H1 (cell line): ENCODE data around the gene UTS2B. TPM values are rescaled to one million over a fixed set of nuclear protein-coding genes. Genes with fewer than 3 reads are reported as not detected.

Source experiments
- CTCF ChIA-PET: fragments of 300-600 bp; sonication (Branson Sonifier 250); formaldehyde crosslinking; loops from one replicate; lab custom pipeline; 2021; ENCODE audit not compliant: partially characterized antibody; lab: Charles Lee
- POLR2A ChIA-PET: fragments of 300-600 bp; sonication (Branson Sonifier 250); formaldehyde crosslinking; loops from one replicate; lab custom pipeline; 2021; ENCODE audit warnings: inconsistent platforms; ENCODE audit not compliant: partially characterized antibody; lab: Charles Lee
- DNase-seq, 2 experiments: peaks; one replicate each; pipeline versions ENCODE4 v3.0.0 to v3.0.0-alpha.2; 2010 to 2022; ENCODE audit warnings: low spot score in 2 of 2, low read depth in 1 of 2, mixed read lengths in 1 of 2
- FAIRE-seq: peaks from 2 replicates; lab custom pipeline; 2011; peaks lifted over from hg19 to GRCh38; lab: Jason Lieb, UNC
- H2AFZ ChIP-seq: 2 replicates; pipeline ENCODE4 v1.8.1; 2012; ENCODE audit warnings: low read length, inconsistent platforms
- H2AK5ac ChIP-seq: 2 replicates; pipeline ENCODE4 v1.6.1; 2013; ENCODE audit warnings: low read depth, low read length
- H2BK120ac ChIP-seq: replicated peaks from 2 replicates; pipeline ENCODE3; 2013; ENCODE audit warnings: low read depth, low read length, inconsistent platforms
- H2BK12ac ChIP-seq: 2 replicates; pipeline ENCODE4 v1.6.1; 2013; ENCODE audit warnings: low read depth, low read length
- H2BK15ac ChIP-seq: 2 replicates; pipeline ENCODE4 v1.6.1; 2013; ENCODE audit warnings: low read length
- H2BK20ac ChIP-seq: 2 replicates; pipeline ENCODE4 v1.6.1; 2013; ENCODE audit warnings: low read length
- H2BK5ac ChIP-seq: 2 replicates; pipeline ENCODE4 v1.6.1; 2013; ENCODE audit warnings: low read depth, low read length
- H3K14ac ChIP-seq: 2 replicates; pipeline ENCODE4 v1.6.1; 2013; ENCODE audit warnings: inconsistent platforms; ENCODE audit not compliant: insufficient read length
- H3K18ac ChIP-seq: 2 replicates; pipeline ENCODE4 v1.6.1; 2013; ENCODE audit warnings: low read length; ENCODE audit errors: extremely low read depth
- H3K23ac ChIP-seq: 2 replicates; pipeline ENCODE4 v1.6.1; 2013; ENCODE audit warnings: inconsistent platforms; ENCODE audit not compliant: insufficient read length
- H3K23me2 ChIP-seq: 2 replicates; pipeline ENCODE4 v1.6.1; 2013; ENCODE audit warnings: low read depth, low read length
- H3K27ac ChIP-seq: 2 replicates; pipeline ENCODE4 v1.6.1; 2011; ENCODE audit warnings: low read depth, low read length, inconsistent platforms
- H3K27me3 ChIP-seq, 4 experiments: replicated peaks in 1 of 4; 1 replicate in 1 of 4; 2 replicates in 3 of 4; pipeline versions ENCODE4 v1.6.1 to v1.8.1; 2011 to 2013; ENCODE audit warnings: low read length in 3 of 4, mild to moderate bottlenecking in 3 of 4, inconsistent platforms in 2 of 4, mixed read lengths in 2 of 4, moderate library complexity in 1 of 4; ENCODE audit not compliant: control insufficient read depth in 3 of 4, insufficient read depth in 3 of 4; ENCODE audit errors: extremely low read depth in 1 of 4
- H3K36me3 ChIP-seq, 4 experiments: 2 replicates each; pipeline versions ENCODE4 v1.6.1 to v1.8.1; 2011 to 2013; ENCODE audit warnings: mild to moderate bottlenecking in 4 of 4, low read length in 3 of 4, moderate library complexity in 2 of 4, control low read depth in 1 of 4, inconsistent platforms in 1 of 4; ENCODE audit not compliant: insufficient read depth in 4 of 4, control insufficient read depth in 2 of 4
- H3K4ac ChIP-seq: replicated peaks from 2 replicates; pipeline ENCODE3; 2013; ENCODE audit warnings: low read length, low read depth, mixed read lengths, inconsistent platforms; ENCODE audit not compliant: insufficient read length
- H3K4me1 ChIP-seq, 4 experiments: replicated peaks in 1 of 4; 1 replicate in 1 of 4; 2 replicates in 3 of 4; pipeline versions ENCODE4 v1.6.1 to v1.8.1; 2011 to 2013; ENCODE audit warnings: low read length in 3 of 4, inconsistent platforms in 2 of 4, mixed read lengths in 1 of 4; ENCODE audit not compliant: insufficient read depth in 4 of 4, control insufficient read depth in 3 of 4
- H3K4me2 ChIP-seq, 2 experiments: 2 replicates each; pipeline versions ENCODE4 v1.6.1 to v1.8.1; 2011 to 2013; ENCODE audit warnings: low read depth in 2 of 2, low read length in 2 of 2, control low read depth in 1 of 2, inconsistent platforms in 1 of 2, mild to moderate bottlenecking in 1 of 2; ENCODE audit not compliant: insufficient read depth in 1 of 2
- H3K4me3 ChIP-seq, 4 experiments: fragments of 200-600, 300-600 bp in 1 of 4; sonication (generic), shearing (Covaris generic), sonication (Bioruptor Twin) in 1 of 4; 2 replicates each; pipeline versions ENCODE4 v1.5.1 to v1.8.1; 2011 to 2016; ENCODE audit warnings: low read length in 4 of 4, low read depth in 3 of 4, control low read depth in 2 of 4, inconsistent platforms in 2 of 4, mild to moderate bottlenecking in 2 of 4, mixed read lengths in 1 of 4, moderate library complexity in 1 of 4; ENCODE audit not compliant: insufficient read depth in 2 of 4; ENCODE audit errors: extremely low read depth in 1 of 4
- H3K56ac ChIP-seq: replicated peaks from 2 replicates; pipeline ENCODE3; 2013; ENCODE audit warnings: low read depth, mild to moderate bottlenecking, mixed read lengths, low read length, inconsistent platforms; ENCODE audit not compliant: insufficient read length
- H3K79me1 ChIP-seq: 2 replicates; pipeline ENCODE4 v1.6.1; 2013; ENCODE audit warnings: low read depth, low read length, control low read depth
- H3K79me2 ChIP-seq, 2 experiments: 2 replicates each; pipeline versions ENCODE4 v1.6.1 to v1.8.1; 2012 to 2013; ENCODE audit warnings: low read length in 2 of 2, mild to moderate bottlenecking in 2 of 2, inconsistent platforms in 1 of 2; ENCODE audit not compliant: insufficient read depth in 2 of 2, control insufficient read depth in 1 of 2
- H3K9ac ChIP-seq, 4 experiments: replicated peaks in 1 of 4; 1 replicate in 1 of 4; 2 replicates in 3 of 4; pipeline versions ENCODE4 v1.6.1 to v1.8.1; 2011 to 2013; ENCODE audit warnings: low read depth in 3 of 4, low read length in 3 of 4, control low read depth in 2 of 4, mild to moderate bottlenecking in 2 of 4, moderate library complexity in 2 of 4, inconsistent platforms in 1 of 4; ENCODE audit errors: extremely low read depth in 1 of 4
- H3K9me3 ChIP-seq, 2 experiments: 2 replicates each; pipeline versions ENCODE4 v1.6.1 to v1.8.1; 2012 to 2013; ENCODE audit warnings: mild to moderate bottlenecking in 2 of 2, moderate library complexity in 2 of 2, control low read depth in 1 of 2, inconsistent platforms in 1 of 2, low read depth in 1 of 2, low read length in 1 of 2, mixed read lengths in 1 of 2; ENCODE audit not compliant: insufficient read depth in 2 of 2
- H4K20me1 ChIP-seq, 2 experiments: replicated peaks in 1 of 2; 2 replicates each; pipeline versions ENCODE3 to v1.8.1; 2011 to 2013; ENCODE audit warnings: inconsistent platforms in 2 of 2, low read length in 2 of 2, mild to moderate bottlenecking in 1 of 2; ENCODE audit not compliant: insufficient read depth in 2 of 2, control insufficient read depth in 1 of 2
- H4K5ac ChIP-seq: 2 replicates; pipeline ENCODE4 v1.6.1; 2013; ENCODE audit warnings: low read length, low read depth, mixed read lengths, inconsistent platforms; ENCODE audit not compliant: insufficient read length
- H4K8ac ChIP-seq: 2 replicates; pipeline ENCODE4 v1.8.0; 2013; ENCODE audit warnings: mild to moderate bottlenecking, moderate library complexity, low read length, inconsistent platforms; ENCODE audit not compliant: insufficient read depth; ENCODE audit errors: extremely low read depth
- H4K91ac ChIP-seq: replicated peaks from 2 replicates; pipeline ENCODE3; 2013; ENCODE audit warnings: low read length, mixed read lengths, inconsistent platforms; ENCODE audit not compliant: insufficient read length
- BCL11A ChIP-seq, 2 experiments: IDR thresholded peaks; one replicate each; pipeline ENCODE4 v1.6.1; 2011; ENCODE audit warnings: low read depth in 2 of 2, low read length in 2 of 2, mild to moderate bottlenecking in 2 of 2
- CBX8 ChIP-seq: fragments of 300-800, 300-1000 bp; sonication (generic); IDR thresholded peaks from 2 replicates; pipeline ENCODE4 v1.7.1; 2016; ENCODE audit warnings: low read depth, low read length, borderline replicate concordance
- EP300 ChIP-seq, 2 experiments: IDR thresholded peaks; 1 replicate in 1 of 2; 2 replicates in 1 of 2; pipeline ENCODE4 v1.6.1; 2011 to 2012; ENCODE audit warnings: low read depth in 2 of 2, low read length in 2 of 2, mild to moderate bottlenecking in 2 of 2, borderline replicate concordance in 1 of 2, inconsistent platforms in 1 of 2, moderate library complexity in 1 of 2
- EZH2 ChIP-seq: fragments of 200-600 bp; sonication (generic); IDR thresholded peaks from 2 replicates; pipeline ENCODE4 v1.7.1; 2012; ENCODE audit warnings: low read depth, mild to moderate bottlenecking, moderate library complexity, low read length, inconsistent platforms; ENCODE audit not compliant: severe bottlenecking
- GABPA ChIP-seq: IDR thresholded peaks from 2 replicates; pipeline ENCODE4 v1.6.1; 2011; ENCODE audit warnings: mild to moderate bottlenecking, low read length, moderate library complexity, borderline replicate concordance; ENCODE audit not compliant: insufficient read depth
- KDM5A ChIP-seq: fragments of 200-600 bp; IDR thresholded peaks from 2 replicates; pipeline ENCODE4 v1.7.1; 2012; ENCODE audit warnings: mild to moderate bottlenecking, low read length, inconsistent platforms, mixed read lengths
- RFX5 ChIP-seq: IDR thresholded peaks from 2 replicates; pipeline ENCODE4 v1.6.1; 2011; ENCODE audit warnings: low read depth, low read length, improper control_type of control experiment, borderline replicate concordance
- SP2 ChIP-seq: IDR thresholded peaks from 2 replicates; pipeline ENCODE4 v1.6.1; 2012; ENCODE audit warnings: mild to moderate bottlenecking, low read length, inconsistent platforms
- TEAD4 ChIP-seq: IDR thresholded peaks from 2 replicates; pipeline ENCODE4 v1.6.1; 2012; ENCODE audit warnings: low read depth, low read length, inconsistent platforms, mixed read lengths
- polyA plus RNA-seq, 7 experiments: library from polyadenylated mRNA; depleted of rRNA in 3 of 7; stranded (reverse) in 5 of 7; unstranded in 2 of 7; fragments of >200 nt in 5 of 7; fragments of 200-250 nt in 2 of 7; gene quantifications; 1 replicate in 5 of 7; 2 replicates in 1 of 7; 4 replicates in 1 of 7; pipeline versions ENCODE4 v1.2.1 to v1.2.3, GENCODE V29; 2011 to 2013; ENCODE audit warnings: missing spikeins in 2 of 7, mixed read lengths in 2 of 7
- total RNA-seq: library from RNA; stranded (reverse); fragmentation: NEBNext Ultra II Directional; extraction: Animal tissue kit (Norgen Biotek cat#: 25700); gene quantifications from 2 replicates; pipeline ENCODE4 v1.2.1, GENCODE V29; 2021
- TF ChIP-seq, protein P1 (sequence below): IDR thresholded peaks from 2 replicates; pipeline ENCODE4 v1.6.1; 2011; ENCODE audit warnings: low read length, improper control_type of control experiment

Gene UTS2B
- total and polyA plus RNA-seq, 2 of the 8 experiments (the other 6 are each of a cell fraction or from before 2014, with no cell fraction given): not detected

GRCh38 chr3:191342411-191342810 lies 12.1 kb upstream of the UTS2B start:
- Histone ChIP-seq H2BK120ac (no peak overlapping the region), H4K5ac (no peak overlapping the region), H3K79me1 (no peaks in the 10 kb centered on the region), H3K36me3 (no peaks in the 10 kb centered on the region), H3K4me2 (no peak overlapping the region), H3K4me3 (no peak overlapping the region), H3K14ac (no peak overlapping the region), H3K56ac (no peak overlapping the region), H2BK15ac (no peak overlapping the region), H3K23ac (no peak overlapping the region), H2BK5ac (no peak overlapping the region), H3K18ac (no peak overlapping the region), H2BK20ac (no peak overlapping the region), H4K91ac (no peak overlapping the region), H2AFZ (no peak overlapping the region), H2AK5ac (no peak overlapping the region), H4K20me1 (peaks cover 0 to 1% of the 10 kb centered on the region in 2 experiments), H3K79me2 (peaks cover 0 to 29% of the 10 kb centered on the region in 2 experiments; a peak in 3 of 4 replicates), H3K4ac (no peak overlapping the region), H3K9ac (no peak overlapping the region), H3K27ac (no peak overlapping the region), H3K9me3 (no peaks in the 10 kb centered on the region), H3K23me2 (no peaks in the 10 kb centered on the region), H2BK12ac (no peak overlapping the region), H3K27me3 (no peaks in the 10 kb centered on the region), H4K8ac (no peak overlapping the region), H3K4me1 (no peaks in the 10 kb centered on the region)
- ChIA-PET CTCF (interaction anchor here (0.9 to 1.0 kb wide), 2 partner anchors 13 to 29 kb away, joined by 3 to 4 read pairs; no protein-coding TSS in a partner anchor), POLR2A (no interaction called here)
- no peak for DNase-seq
- no peak for FAIRE-seq
- TF ChIP-seq CBX8: no peak
- no peak for TF ChIP-seq TEAD4
- TF ChIP-seq RFX5: no peak
- TF ChIP-seq EZH2: no peak
- no peak for TF ChIP-seq KDM5A
- TF ChIP-seq, protein P1, sequence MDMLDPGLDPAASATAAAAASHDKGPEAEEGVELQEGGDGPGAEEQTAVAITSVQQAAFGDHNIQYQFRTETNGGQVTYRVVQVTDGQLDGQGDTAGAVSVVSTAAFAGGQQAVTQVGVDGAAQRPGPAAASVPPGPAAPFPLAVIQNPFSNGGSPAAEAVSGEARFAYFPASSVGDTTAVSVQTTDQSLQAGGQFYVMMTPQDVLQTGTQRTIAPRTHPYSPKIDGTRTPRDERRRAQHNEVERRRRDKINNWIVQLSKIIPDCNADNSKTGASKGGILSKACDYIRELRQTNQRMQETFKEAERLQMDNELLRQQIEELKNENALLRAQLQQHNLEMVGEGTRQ: no peak
- TF ChIP-seq EP300 (IDR thresholded peaks at IDR 0.05; ENCODE audit: borderline replicate concordance in 1 of 2, low read depth in 2 of 2, low read length in 2 of 2): no peak
- TF ChIP-seq BCL11A (IDR thresholded peaks at IDR 0.05; ENCODE audit: low read depth in 2 of 2, low read length in 2 of 2): no peak
- no peak for TF ChIP-seq GABPA
- no peak for TF ChIP-seq SP2
